Measurements from ENCODE around the gene RFX1.

DNA sequence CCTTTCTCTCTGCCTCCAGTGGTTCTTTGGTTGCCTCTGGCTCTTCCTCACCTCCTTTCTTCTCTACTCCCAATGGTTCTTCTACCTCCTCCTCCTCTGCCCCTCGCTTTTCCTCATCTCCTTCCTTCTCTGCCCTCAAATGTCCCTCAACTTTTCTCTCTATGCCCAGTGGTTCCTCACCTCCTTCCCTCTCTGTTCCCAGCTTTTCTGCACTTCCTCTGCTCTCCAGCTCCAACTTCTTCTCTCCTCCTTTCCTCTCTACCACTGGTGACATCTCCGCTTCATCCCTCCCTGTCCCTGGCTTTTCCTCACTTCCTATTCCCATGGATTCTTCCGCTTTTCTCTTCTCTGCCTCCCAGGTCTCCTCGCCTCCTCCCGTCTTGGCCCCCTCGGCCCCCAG, 48.0 kb upstream of the RFX1 start:
- TF ChIP-seq MAZ (CRISPR knock-in tag; conservative IDR thresholded peaks at IDR 0.05 in 1 of 2, IDR thresholded peaks at IDR 0.05 in 1 of 2) (no peak), SIN3A (IDR thresholded peaks at IDR 0.05; ENCODE audit: borderline replicate concordance in 2 of 2, control insufficient read depth in 1 of 2, low read depth in 2 of 2, low read length in 2 of 2) (no peak)
